SJSA1 (cell line): Measurements from ENCODE around the gene TTC13. TPM values are rescaled to one million over a fixed set of nuclear protein-coding genes. Genes with fewer than 3 reads are reported as not detected.

Experiments
- DNase-seq, 2 experiments: peaks; one replicate each; pipeline ENCODE4 v3.0.0-alpha.2; 2015 to 2020; ENCODE audit warnings: low spot score in 2 of 2, low read depth in 1 of 2
- H3K27ac ChIP-seq: fragments of 250-450 bp; sonication (Bioruptor Pico); 2 replicates; pipeline ENCODE4 v1.5.1; 2020; ENCODE audit warnings: mild to moderate bottlenecking, moderate library complexity
- H3K27me3 ChIP-seq: fragments of 250-450 bp; sonication (Bioruptor Pico); replicated peaks from 2 replicates; pipeline ENCODE4 v1.5.1; 2020; ENCODE audit warnings: mild to moderate bottlenecking, moderate library complexity
- H3K36me3 ChIP-seq: fragments of 250-450 bp; sonication (Bioruptor Pico); 2 replicates; pipeline ENCODE4 v1.5.1; 2020; ENCODE audit warnings: mild to moderate bottlenecking
- H3K4me1 ChIP-seq: fragments of 250-450 bp; sonication (Bioruptor Pico); replicated peaks from 2 replicates; pipeline ENCODE4 v1.6.1; 2021; ENCODE audit warnings: mild to moderate bottlenecking
- H3K4me3 ChIP-seq: fragments of 250-450 bp; sonication (Bioruptor Pico); 2 replicates; pipeline ENCODE4 v1.5.1; 2020; ENCODE audit warnings: mild to moderate bottlenecking
- H3K9me3 ChIP-seq: fragments of 250-450 bp; sonication (Bioruptor Pico); replicated peaks from 2 replicates; pipeline ENCODE4 v1.5.1; 2020; ENCODE audit warnings: mild to moderate bottlenecking
- total RNA-seq: library from RNA; depleted of rRNA; stranded (reverse); fragments of >200 nt; shearing (Covaris generic); gene quantifications from 2 replicates; pipeline ENCODE4 v1.2.3, GENCODE V29; 2014

The TTC13 gene
- total RNA-seq, 1 experiment from 2014 or later, result 9.9 TPM

- Histone ChIP-seq H3K36me3 (peaks cover 10% of the 10 kb centered on the region), H3K9me3 (no peaks in the 10 kb centered on the region), H3K4me3 (peak overlapping the region; percentile 93), H3K27me3 (no peaks in the 10 kb centered on the region), H3K4me1 (peaks cover 13% of the 10 kb centered on the region), H3K27ac (no peak overlapping the region)
- DNase-seq, result no peak
These were observed 1.3 kb upstream of the TTC13 start for GRCh38 chr1:230979952-230980351.

- Histone ChIP-seq H3K36me3 (peaks cover 10% of the 10 kb centered on the region), H3K9me3 (no peaks in the 10 kb centered on the region), H3K27ac (no peak overlapping the region), H3K4me1 (peaks cover 13% of the 10 kb centered on the region), H3K27me3 (no peaks in the 10 kb centered on the region), H3K4me3 (peak overlapping the region; percentile 93)
- no peak for DNase-seq
These were observed 692 bp upstream of the TTC13 start for GRCh38 chr1:230979389-230979716.

GRCh38 chr1:230977761-230978490 lies 735 bp downstream of the TTC13 start:
- no peak overlapping the region for H3K27ac ChIP-seq
- H3K4me3 ChIP-seq, result peak overlapping the region; percentile 93
- DNase-seq, result peak in 1 of 2 experiments; percentile 37

GRCh38 chr1:230976825-230977747 lies 1.6 kb downstream of the TTC13 start:
- Histone ChIP-seq H3K4me3 (no peak overlapping the region; the same call in 1 of the 2 replicates), H3K9me3 (no peaks in the 10 kb centered on the region), H3K4me1 (peaks cover 13% of the 10 kb centered on the region), H3K27ac (no peak overlapping the region), H3K27me3 (no peaks in the 10 kb centered on the region), H3K36me3 (peaks cover 5% of the 10 kb centered on the region)
- no peak for DNase-seq

More at GRCh38 chr1:230977761-230978490, 735 bp downstream of the TTC13 start:
- Histone ChIP-seq H3K27me3 (no peaks in the 10 kb centered on the region), H3K4me1 (peaks cover 13% of the 10 kb centered on the region), H3K36me3 (peaks cover 10% of the 10 kb centered on the region), H3K9me3 (no peaks in the 10 kb centered on the region)

- Histone ChIP-seq H3K9me3 (no peaks in the 10 kb centered on the region), H3K36me3 (peaks cover 4% of the 10 kb centered on the region), H3K27me3 (no peaks in the 10 kb centered on the region), H3K4me3 (no peak overlapping the region), H3K4me1 (peaks cover 13% of the 10 kb centered on the region), H3K27ac (no peak overlapping the region)
- DNase-seq, result no peak
These were observed 2.3 kb downstream of the TTC13 start for GRCh38 chr1:230976360-230976759.

- Histone ChIP-seq H3K4me3 (no peak overlapping the region), H3K4me1 (peaks cover 13% of the 10 kb centered on the region), H3K36me3 (no peaks in the 10 kb centered on the region), H3K27me3 (no peaks in the 10 kb centered on the region), H3K27ac (no peak overlapping the region), H3K9me3 (no peaks in the 10 kb centered on the region)
- no peak for DNase-seq
These were observed 3.0 kb downstream of the TTC13 start for GRCh38 chr1:230975636-230976035.

- no peaks in the 10 kb centered on the region for H3K27me3 ChIP-seq
- DNase-seq, result no peak
These were observed 5.8 kb downstream of the TTC13 start for GRCh38 chr1:230972855-230973271.

GRCh38 chr1:230971771-230972170 lies 6.9 kb downstream of the TTC13 start:
- no peak overlapping the region for H3K4me3 ChIP-seq
- no peaks in the 10 kb centered on the region for H3K36me3 ChIP-seq
- H3K9me3 ChIP-seq, result no peaks in the 10 kb centered on the region
- no peaks in the 10 kb centered on the region for H3K27me3 ChIP-seq
- no peak overlapping the region for H3K27ac ChIP-seq
- DNase-seq, result no peak
- H3K4me1 ChIP-seq, result no peaks in the 10 kb centered on the region

More at GRCh38 chr1:230972855-230973271, 5.8 kb downstream of the TTC13 start:
- no peaks in the 10 kb centered on the region for H3K9me3 ChIP-seq
- no peak overlapping the region for H3K27ac ChIP-seq
- peaks cover 3% of the 10 kb centered on the region for H3K4me1 ChIP-seq
- H3K36me3 ChIP-seq, result no peaks in the 10 kb centered on the region
- no peak overlapping the region for H3K4me3 ChIP-seq

GRCh38 chr1:230970432-230970831 lies 8.2 kb downstream of the TTC13 start:
- H3K27ac ChIP-seq, result no peak overlapping the region

GRCh38 chr1:230966358-230966873 lies 12.2 kb downstream of the TTC13 start:
- Histone ChIP-seq H3K36me3 (no peaks in the 10 kb centered on the region), H3K27ac (no peak overlapping the region), H3K9me3 (no peaks in the 10 kb centered on the region), H3K4me1 (no peaks in the 10 kb centered on the region), H3K4me3 (no peak overlapping the region), H3K27me3 (no peaks in the 10 kb centered on the region)
- no peak for DNase-seq

More at GRCh38 chr1:230970432-230970831, 8.2 kb downstream of the TTC13 start:
- no peaks in the 10 kb centered on the region for H3K27me3 ChIP-seq
- H3K36me3 ChIP-seq, result no peaks in the 10 kb centered on the region
- H3K9me3 ChIP-seq, result no peaks in the 10 kb centered on the region
- H3K4me3 ChIP-seq, result no peak overlapping the region
- no peak for DNase-seq
- no peaks in the 10 kb centered on the region for H3K4me1 ChIP-seq

GRCh38 chr1:230965535-230965934 lies 13.1 kb downstream of the TTC13 start:
- H3K4me1 ChIP-seq, result no peaks in the 10 kb centered on the region
- no peak overlapping the region for H3K27ac ChIP-seq
- H3K4me3 ChIP-seq, result no peak overlapping the region
- DNase-seq, result no peak
- H3K27me3 ChIP-seq, result no peaks in the 10 kb centered on the region
- no peaks in the 10 kb centered on the region for H3K36me3 ChIP-seq
- H3K9me3 ChIP-seq, result no peaks in the 10 kb centered on the region

GRCh38 chr1:230964896-230965295 lies 13.8 kb downstream of the TTC13 start:
- H3K27ac ChIP-seq, result no peak overlapping the region
- H3K4me3 ChIP-seq, result no peak overlapping the region
- H3K36me3 ChIP-seq, result no peaks in the 10 kb centered on the region; the same call in 1 of the 2 replicates
- no peaks in the 10 kb centered on the region for H3K27me3 ChIP-seq
- H3K9me3 ChIP-seq, result no peaks in the 10 kb centered on the region
- DNase-seq, result no peak
- H3K4me1 ChIP-seq, result no peaks in the 10 kb centered on the region

GRCh38 chr1:230958370-230958769 lies 20.3 kb downstream of the TTC13 start:
- Histone ChIP-seq H3K36me3 (no peaks in the 10 kb centered on the region; the same call in 1 of the 2 replicates), H3K9me3 (no peaks in the 10 kb centered on the region), H3K27ac (no peak overlapping the region), H3K4me1 (no peaks in the 10 kb centered on the region), H3K27me3 (no peaks in the 10 kb centered on the region), H3K4me3 (no peak overlapping the region)
- DNase-seq, result no peak

- Histone ChIP-seq H3K27ac (no peak overlapping the region), H3K27me3 (no peaks in the 10 kb centered on the region), H3K4me1 (no peaks in the 10 kb centered on the region), H3K4me3 (no peak overlapping the region), H3K9me3 (no peaks in the 10 kb centered on the region), H3K36me3 (no peaks in the 10 kb centered on the region; the same call in 1 of the 2 replicates)
- no peak for DNase-seq
These were observed 21.1 kb downstream of the TTC13 start for GRCh38 chr1:230957580-230957989.
